A673 (cell line): ENCODE results near the gene ZNF23.

Source experiments
- EZH2 ChIP-seq: fragments of 200-600 bp; sonication (generic); IDR thresholded peaks from 2 replicates; pipeline ENCODE4 v1.6.1; 2017; ENCODE audit warnings: borderline replicate concordance, low read depth, mild to moderate bottlenecking, mixed read lengths, antibody characterized with exemption, low read length; ENCODE audit not compliant: poor library complexity, severe bottlenecking
- TF ChIP-seq, protein P1 (sequence below): fragments of 300-800, 200-600 bp; sonication (generic); conservative IDR thresholded peaks from 2 replicates; pipeline ENCODE4 v1.5.1; 2017; ENCODE audit warnings: low read depth, mild to moderate bottlenecking, antibody characterized with exemption, low read length, moderate library complexity, mixed read lengths

DNA sequence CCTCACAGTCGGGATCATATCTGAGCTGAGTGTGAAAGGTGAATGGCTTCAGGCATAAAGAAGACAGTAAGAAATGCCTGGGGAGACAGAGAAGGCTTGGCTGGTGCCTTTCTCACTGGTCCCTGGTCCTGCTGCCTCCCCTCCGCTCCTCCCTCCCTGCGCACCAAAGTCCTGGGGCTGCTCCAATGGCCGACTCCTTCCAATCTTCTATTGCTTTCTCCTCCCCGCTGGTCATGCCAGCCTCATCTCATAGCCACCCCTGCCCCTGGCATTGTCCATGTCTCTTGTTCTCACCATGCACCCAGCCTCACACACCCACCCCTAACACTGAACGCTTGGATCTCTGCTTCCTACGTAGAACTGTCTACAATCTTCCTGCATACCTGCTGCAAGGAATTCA lies 38.2 kb downstream of the ZNF23 start:
- no peak for TF ChIP-seq EZH2
- TF ChIP-seq, protein P1, sequence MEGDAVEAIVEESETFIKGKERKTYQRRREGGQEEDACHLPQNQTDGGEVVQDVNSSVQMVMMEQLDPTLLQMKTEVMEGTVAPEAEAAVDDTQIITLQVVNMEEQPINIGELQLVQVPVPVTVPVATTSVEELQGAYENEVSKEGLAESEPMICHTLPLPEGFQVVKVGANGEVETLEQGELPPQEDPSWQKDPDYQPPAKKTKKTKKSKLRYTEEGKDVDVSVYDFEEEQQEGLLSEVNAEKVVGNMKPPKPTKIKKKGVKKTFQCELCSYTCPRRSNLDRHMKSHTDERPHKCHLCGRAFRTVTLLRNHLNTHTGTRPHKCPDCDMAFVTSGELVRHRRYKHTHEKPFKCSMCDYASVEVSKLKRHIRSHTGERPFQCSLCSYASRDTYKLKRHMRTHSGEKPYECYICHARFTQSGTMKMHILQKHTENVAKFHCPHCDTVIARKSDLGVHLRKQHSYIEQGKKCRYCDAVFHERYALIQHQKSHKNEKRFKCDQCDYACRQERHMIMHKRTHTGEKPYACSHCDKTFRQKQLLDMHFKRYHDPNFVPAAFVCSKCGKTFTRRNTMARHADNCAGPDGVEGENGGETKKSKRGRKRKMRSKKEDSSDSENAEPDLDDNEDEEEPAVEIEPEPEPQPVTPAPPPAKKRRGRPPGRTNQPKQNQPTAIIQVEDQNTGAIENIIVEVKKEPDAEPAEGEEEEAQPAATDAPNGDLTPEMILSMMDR: no peak
